NCI-H526 treated with DMSO at 0.1 percent for 48 hours (cell line): ENCODE data around the gene IPCEF1.

ENCODE experiments used
- DNase-seq: peaks from one replicate; lab custom pipeline; 2025; lab: John Stamatoyannopoulos, UW

IPCEF1 gene

DNA sequence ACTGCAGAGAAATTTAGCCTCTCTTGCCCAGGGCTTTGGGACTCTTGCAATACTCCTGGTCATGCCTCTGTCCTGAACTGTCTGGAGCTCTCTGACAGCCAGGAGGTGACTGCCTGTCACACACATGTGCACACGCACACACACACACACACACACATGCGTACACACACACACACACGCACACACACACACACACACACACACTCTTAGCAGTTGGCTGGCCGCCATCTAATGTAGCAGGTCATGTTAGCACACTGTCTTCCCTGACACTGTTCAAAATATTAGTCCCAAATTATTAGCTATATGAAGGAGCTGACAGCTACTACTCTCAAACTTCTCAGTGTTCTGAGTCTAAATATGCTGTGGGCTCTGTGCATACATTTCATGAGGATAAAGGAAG lies 60.9 kb downstream of the IPCEF1 start:
- DNase-seq: no peak

- no peak for DNase-seq
These were observed 63.6 kb downstream of the IPCEF1 start for GRCh38 chr6:154292855-154293519.

DNA sequence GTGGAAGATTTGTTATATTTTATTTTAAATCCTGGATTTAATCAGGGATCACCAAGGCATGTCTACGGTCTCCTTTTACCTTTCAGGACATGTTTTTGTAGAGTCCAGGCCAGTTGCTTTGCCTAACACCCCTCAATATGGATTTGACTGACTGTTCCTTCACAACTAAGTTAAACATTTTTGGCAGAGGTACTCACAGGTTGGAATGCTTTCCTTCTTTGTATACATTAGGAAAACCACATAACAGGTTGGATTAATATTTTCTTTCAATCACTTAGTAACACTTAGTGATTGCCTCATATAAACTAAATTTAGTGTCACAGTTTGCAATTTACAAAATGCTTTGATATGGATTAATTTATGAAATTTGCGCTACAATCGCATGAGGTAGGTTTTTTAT lies 64.5 kb downstream of the IPCEF1 start:
- DNase-seq: no peak

- DNase-seq: no peak
These were observed 66.6 kb downstream of the IPCEF1 start for GRCh38 chr6:154289818-154290508.

DNA sequence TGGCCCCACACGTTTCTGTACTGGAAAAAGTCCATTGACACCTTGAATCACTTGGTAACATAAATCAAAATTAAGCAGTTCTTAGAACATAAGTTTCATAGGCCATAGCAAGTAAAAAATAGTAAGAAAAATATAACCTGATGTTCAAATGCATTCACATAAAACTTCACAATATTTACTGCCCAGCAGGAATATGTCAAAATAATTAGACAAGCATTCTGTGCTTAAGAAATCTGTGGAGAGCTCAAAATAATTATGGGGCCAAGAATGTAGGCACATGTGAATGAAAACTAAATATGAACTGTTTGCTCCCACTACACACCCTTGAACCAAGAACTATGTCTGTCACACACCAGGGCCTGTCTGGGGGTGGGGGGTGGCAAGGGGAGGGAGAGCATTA lies 70.8 kb downstream of the IPCEF1 start:
- DNase-seq: no peak

DNA sequence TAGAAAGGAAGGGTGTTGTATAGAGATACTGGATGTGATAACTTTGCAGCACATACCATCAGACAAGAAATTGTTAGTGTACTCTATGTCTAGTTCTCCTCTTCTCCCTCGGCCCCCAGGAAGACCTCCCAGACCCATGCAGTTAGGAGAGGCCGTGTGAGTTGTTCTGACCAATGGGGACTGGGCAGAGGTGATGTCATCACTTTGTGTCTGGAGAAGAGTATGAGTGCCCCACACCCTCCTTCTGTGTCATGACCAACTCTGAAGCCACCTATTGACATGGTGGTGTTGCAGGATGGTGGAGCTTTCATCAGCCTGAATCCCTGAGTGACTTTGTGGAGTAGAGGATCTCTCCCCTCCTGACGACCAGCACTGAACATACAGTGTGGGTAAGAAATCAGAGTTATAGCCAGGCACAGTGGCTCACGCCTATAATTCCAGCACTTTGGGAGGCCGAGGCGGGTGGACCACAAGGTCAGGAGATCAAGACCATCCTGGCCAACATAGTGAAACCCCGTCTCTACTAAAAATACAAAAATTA lies 72.2 kb downstream of the IPCEF1 start:
- no peak for DNase-seq

DNA sequence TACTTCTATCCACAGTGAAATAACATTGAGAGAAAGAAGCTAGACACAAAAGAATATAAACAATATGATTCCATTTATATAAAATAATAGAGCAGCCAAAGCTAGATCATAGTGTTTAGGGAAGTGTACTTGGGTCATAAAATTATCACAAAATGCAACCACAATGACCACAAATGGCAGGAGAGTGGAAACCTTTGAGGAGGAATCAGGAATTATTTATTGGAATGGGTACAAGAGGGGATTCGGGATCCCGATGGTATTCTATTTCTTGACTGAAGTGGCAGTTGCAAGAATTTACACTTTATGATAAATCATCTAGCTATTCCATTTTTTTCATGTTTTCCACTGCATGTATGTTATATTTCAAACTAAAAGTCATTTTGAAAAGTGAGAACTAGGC lies 76.1 kb downstream of the IPCEF1 start:
- no peak for DNase-seq

GRCh38 chr6:154277629-154278017 lies 79.0 kb downstream of the IPCEF1 start:
- DNase-seq: no peak

- peak; percentile 41 for DNase-seq
These were observed 79.6 kb downstream of the IPCEF1 start for GRCh38 chr6:154276810-154277628.

DNA sequence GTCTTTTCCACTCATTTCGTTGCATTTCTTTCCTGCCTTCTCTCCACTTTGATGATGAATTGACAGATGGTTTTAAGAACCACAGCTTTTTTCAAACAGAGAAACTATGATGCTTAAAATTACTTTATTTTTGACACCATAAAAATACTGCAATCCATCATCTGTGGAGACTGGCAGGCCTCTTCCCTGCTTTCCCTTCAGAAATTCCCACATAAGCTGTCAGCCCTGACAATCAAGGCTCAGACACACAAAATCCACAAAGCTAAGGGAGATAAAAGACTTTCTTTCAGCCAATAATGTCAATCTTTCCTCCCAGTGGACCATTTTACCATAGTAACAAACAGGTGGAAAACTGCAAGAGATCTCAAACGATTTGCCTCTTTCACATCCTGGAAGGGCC lies 82.4 kb downstream of the IPCEF1 start:
- no peak for DNase-seq

DNA sequence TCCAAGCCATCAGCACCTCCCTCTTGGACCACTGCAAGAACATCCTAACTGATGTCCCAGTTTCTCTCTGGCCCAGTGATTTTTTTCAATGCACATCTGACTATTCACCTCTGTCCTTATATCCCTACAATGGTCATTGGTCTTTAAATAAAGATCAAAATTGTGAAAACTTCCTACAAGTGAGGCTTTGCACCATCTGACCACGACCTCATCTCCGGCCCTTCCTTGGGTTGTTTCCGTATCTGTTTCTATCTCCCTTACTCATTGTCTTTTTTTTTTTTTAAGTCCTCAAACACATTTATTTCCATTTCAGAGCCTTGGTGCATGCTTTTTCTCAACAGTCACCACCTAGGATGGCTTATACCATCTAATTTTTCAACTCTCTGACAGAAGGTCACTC lies 88.1 kb downstream of the IPCEF1 start:
- DNase-seq: no peak

- DNase-seq: no peak
These were observed 89.0 kb downstream of the IPCEF1 start for GRCh38 chr6:154267508-154268106.

GRCh38 chr6:154266560-154267099 lies 90.0 kb downstream of the IPCEF1 start:
- DNase-seq: no peak

GRCh38 chr6:154261688-154262397 lies 94.8 kb downstream of the IPCEF1 start:
- no peak for DNase-seq

DNA sequence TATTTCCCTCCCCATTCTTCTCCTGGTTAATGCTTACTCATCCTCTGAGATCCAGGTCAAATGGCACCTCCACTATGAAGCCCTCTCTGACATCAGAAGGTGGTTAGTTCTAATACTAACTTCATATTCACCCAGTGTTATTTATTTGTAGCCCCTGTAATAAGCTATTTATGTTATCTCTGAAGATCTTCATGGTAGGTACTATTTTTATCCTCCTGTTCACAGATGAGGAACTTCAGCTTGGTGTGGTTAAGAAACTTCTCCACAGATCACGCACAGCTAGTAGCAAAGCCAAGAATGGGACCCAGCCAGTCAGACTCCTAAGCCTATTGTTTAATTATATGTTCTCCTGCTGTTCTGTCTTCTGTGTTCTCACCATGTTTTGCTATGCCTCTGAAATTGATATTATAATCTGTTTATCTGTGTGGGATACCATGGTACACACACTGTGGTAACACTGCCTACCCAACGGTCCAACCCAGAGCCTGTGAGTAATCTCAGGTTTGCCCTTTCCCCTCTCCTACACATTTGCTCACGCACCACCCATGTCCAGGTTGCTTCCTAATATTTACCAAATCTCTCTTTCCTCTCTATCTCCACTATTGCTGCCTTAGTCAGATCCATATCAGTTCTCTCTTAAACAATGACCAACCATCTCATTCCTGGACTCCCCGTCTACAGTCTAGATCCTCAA lies 98.4 kb downstream of the IPCEF1 start:
- no peak for DNase-seq

DNA sequence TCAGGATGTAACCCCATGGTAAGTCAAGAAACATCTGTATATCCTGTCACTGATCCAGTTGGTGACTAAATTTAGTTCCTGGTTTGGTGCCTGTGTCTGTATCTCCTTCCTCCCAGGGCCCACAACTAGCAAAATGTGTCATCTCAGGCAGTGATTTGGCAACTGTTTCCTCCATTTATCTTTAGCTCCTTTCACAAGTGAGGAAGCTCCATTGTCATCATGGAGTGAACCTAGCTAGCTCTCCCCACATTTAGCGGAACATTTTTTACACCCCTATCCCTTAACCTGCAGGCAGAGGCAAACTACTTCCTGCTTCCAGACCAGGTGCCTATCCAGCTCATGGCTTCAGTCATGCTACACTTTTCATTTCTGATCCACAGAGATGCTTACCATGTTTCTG lies 99.5 kb downstream of the IPCEF1 start:
- DNase-seq: no peak

- DNase-seq: no peak
These were observed 103.9 kb downstream of the IPCEF1 start for GRCh38 chr6:154252678-154253077.

- no peak for DNase-seq
These were observed 105.5 kb downstream of the IPCEF1 start for GRCh38 chr6:154251116-154251515.

DNA sequence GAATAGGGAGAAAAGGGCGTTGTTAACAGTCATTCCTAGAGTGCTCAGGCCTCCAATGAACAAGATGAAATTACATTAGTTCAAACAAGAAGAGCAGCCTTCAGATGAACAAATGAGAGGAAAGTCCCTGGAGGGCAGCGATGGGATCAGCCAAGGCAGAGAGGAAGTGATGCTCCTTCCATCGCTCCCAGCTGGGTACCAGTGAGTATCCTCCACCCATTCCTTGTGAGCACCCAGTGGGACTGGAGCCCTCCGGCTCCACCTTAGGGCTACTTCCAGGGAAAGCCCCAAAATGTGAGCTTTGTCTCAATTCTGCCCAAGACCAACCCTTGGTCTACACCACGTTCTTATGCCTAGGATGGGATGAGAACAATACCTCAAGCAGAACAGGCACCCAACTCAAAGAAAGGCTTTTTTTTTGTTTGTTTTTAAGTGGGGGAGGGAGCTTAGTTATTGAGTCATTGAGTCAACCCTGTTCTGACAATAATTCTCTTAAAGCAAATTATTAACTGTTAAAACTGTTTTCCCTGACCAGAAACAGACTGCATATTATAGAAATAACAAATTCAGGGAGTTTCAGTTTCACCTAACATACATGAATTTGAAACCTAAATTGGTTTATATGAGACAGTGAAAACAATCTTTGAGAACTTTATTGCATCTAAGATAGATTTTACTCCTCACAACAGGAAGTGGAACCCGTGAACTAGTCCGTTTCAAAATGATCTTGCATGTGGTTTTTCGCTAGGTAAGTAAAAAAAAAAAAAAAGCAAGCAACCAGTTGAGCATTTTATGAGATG lies 106.9 kb downstream of the IPCEF1 start:
- DNase-seq: no peak
